Raji (cell line): ENCODE data around the gene CDYL.

Experiments
- POLR2A ChIP-seq: IDR thresholded peaks from 2 replicates; pipeline ENCODE4 v1.6.1; 2011; ENCODE audit warnings: low read depth, low read length, control low read depth; ENCODE audit not compliant: insufficient read depth

The CDYL gene, protein sequence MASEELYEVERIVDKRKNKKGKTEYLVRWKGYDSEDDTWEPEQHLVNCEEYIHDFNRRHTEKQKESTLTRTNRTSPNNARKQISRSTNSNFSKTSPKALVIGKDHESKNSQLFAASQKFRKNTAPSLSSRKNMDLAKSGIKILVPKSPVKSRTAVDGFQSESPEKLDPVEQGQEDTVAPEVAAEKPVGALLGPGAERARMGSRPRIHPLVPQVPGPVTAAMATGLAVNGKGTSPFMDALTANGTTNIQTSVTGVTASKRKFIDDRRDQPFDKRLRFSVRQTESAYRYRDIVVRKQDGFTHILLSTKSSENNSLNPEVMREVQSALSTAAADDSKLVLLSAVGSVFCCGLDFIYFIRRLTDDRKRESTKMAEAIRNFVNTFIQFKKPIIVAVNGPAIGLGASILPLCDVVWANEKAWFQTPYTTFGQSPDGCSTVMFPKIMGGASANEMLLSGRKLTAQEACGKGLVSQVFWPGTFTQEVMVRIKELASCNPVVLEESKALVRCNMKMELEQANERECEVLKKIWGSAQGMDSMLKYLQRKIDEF

DNA sequence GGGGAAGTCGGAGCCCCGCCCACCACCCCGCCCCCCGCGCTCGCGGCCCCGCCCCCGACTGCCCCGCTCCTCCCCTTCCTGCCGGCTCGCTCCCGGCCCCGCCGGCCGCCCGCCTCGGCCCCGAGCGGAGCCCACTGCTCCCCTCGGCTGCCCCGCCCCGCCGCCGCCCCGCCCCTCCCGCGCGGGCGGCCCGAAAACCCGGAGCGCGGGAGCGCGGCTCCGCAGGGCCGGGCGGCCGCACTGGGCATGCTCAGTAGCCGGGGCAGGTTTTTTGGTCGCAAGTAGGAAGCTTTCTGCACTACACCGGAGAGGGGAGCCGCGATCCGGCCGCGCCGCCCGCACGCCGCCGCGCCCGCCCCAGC is at the start of gene CDYL:
Gene CDYL (plus strand): TSS at position 274 of the 362 bp plus-strand sequence. CDS start 380 bp downstream, outside the sequence.
- peak; percentile 56 for TF ChIP-seq POLR2A

DNA sequence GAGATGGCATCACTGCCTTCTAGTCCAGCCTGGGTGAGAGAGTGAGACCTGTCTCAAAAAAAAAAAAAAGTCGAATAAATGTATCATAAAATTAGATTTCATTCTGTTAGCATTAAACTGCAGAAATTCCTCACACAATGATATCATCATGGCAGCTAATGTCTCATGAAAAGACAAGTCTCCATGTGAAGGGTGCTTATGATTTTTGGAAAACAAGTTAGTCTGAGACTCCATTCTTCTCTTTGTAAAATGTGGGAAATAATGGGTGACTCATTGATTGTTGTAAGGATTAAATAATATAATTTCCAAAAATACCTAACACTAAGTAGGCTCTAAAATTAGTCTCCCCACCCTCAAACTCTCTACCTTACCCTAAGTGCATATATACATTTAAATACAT is 49.6 kb upstream of the CDYL start:
- no peak for TF ChIP-seq POLR2A

DNA sequence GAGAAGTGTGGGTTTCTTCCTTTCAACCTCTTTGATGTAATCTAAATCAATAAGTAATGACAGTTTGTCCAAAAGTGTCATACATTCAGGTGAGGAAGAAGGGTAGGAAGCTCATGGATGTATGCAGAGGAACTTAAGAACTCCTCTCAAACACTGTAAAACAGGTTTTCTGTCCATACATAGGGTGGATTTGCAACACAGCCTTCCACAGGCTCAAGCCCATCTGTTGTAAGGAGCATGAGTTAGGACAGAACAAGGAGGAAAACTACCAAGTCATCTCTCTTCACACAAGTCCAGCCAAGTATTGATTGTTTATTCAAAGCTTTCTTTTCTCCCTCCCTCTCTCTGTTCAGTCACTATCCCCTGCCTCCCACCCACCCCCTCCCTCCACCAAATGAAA is 49.0 kb upstream of the CDYL start:
- no peak for TF ChIP-seq POLR2A

DNA sequence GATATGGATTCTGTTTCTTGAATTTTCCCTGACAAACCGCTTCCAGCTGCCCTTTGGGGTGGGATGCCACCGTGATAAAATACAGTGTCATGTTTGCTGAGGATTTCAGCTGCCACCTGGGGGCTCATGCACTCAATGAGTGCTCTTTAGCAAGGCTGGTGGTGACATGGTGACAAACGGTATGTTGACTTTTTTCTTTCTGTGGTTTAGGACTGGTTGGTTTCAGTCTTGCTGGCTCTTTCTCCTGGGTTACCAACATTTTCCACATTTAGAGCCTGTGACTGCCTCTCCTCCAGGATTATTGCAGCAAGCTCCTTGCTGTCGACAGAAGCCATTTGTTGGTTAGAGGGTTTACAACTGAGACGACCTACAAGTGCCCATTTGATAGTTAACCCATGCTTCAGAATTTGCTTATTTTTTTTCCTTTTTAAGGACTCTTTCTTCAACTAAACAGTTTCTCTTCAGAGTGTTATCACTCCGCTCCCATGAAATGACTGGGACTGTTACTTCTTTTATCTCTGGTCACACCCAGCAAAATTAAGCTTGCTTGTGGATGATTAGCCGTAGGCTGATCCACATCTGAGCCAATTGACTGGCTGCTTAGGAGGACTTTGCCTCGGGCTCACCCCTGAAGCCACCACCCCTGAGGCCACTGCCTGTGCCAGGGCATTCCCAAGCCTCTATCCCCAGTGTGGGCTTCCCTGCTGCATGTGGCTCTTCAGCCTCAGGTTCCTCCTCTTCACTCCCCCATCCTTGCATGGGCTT is 48.4 kb upstream of the CDYL start:
- no peak for TF ChIP-seq POLR2A

DNA sequence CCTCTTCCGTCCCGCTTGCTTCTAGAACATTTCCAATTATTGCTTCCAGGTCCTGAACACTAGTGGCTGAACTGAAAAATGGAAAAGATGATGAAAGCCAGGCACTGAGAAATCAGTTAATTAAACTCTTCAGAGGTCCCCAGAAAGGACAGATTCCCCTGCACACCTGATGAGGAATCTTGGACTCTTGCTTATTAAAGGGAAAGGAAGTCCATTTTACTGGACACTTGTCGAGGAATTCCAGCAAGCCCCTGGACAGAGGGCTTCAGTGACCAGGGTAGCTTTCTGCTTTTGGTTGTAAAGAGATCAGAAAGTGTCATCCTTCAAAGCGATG is 47.8 kb upstream of the CDYL start:
- no peak for TF ChIP-seq POLR2A

DNA sequence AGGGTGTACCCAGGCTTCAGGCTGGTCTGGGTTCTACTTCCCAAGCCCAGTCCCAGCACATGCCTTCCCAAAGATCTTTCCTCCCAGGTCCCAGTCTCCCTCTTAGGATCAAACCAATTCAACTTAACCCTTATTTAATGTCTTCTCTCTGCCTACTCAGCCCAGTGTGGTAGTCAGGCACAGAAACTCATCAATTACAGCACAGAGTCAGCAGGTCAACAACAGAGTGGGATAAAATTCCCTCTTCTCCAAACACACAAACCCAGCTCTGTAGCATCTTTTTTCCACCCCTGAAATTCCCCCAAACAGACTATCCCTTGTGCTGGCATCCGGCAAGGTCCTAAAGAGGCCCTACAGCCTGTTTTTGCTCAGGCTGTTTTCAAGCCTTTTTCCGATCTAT is 47.3 kb upstream of the CDYL start:
- TF ChIP-seq POLR2A: no peak

DNA sequence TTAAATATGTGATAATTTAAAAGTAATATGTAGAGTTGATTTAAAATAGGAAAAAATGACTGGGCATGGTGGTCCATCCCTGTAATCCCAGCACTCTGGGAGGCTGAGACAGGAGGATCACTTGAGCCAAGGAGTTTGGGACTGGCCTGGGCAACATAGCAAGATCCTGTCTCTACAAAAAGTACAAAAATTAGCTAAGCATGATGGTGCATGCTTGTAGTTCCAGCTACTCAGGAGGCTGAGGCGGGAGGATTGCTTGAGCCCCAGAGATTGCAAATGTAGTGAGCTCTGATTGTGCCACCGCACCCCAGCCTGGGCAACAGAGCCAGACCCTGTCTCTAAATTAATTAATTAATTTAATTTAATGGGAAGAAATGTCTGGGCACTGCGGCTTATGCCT is 44.2 kb upstream of the CDYL start:
- TF ChIP-seq POLR2A: no peak

DNA sequence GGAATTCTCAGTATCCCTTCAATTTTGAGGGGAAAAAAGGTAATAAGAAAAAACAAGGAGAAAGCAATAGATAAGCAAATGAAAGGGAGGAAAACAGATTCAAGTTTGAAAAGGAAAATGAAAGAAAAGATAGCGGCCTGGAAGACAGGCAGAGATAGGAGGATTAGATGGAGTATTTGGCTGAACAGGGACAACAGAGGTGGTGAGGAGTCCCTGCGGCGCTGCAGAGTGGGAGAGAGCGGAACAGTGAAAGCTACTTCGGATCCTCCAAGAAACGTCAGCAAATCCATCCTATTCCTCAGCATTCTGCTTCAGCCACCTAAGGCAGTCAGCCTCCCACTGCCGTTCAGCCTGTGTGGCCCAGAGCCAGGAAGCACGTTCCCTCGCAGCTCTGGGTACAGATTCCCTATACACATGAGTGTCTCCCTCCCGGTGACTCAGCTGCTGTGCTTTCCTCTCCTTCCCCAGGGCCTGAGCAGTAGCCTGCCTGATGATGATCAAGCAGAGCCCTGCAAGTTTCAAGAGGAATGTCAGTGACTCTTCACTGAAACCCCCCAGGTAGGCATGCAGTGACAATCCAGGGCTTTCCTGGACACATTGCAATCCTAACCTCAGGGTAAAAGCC is 43.4 kb upstream of the CDYL start:
- TF ChIP-seq POLR2A: no peak

DNA sequence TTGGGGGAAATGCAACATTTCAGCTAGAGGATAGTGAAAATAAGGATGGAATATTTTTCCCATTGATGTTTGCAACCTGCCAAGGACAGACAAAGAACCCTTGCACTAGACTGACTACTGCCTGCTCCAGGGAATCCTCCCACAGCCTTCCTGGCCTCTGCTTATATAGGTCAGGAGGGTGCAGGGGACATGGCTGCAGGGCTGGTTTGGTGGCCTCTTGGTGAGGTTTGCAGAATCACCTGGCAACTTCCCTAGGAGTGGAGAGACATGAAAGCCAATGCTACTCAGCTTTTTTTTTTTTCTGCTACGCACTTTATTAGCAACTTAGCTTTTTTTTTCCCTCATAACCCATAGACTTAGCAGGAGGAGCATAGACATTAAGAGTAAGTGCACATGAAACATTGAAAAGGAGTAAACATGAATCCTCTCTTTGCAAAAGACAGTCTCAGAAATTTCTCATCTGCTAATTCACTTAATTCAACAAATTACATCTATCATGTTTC is 39.8 kb upstream of the CDYL start:
- TF ChIP-seq POLR2A: no peak

DNA sequence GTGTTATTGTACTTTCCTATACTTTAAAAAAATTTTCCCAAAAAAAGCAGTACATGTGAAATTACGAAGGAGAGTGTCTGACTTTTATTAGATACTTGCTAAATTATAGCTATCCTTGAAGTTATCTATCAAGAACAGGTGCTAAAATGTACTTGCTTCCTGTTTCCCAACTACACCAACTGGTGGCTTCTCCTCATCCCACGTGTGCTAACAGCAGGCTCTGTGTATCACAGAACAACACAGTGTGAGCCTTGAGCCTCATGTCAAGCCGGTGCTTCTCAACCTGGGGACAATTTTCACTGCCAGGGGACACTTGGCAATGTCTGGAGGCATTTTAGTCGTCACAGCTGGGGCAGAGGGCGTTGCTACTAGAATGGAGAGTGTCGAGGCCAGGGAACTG is 36.2 kb upstream of the CDYL start:
- TF ChIP-seq POLR2A: no peak

DNA sequence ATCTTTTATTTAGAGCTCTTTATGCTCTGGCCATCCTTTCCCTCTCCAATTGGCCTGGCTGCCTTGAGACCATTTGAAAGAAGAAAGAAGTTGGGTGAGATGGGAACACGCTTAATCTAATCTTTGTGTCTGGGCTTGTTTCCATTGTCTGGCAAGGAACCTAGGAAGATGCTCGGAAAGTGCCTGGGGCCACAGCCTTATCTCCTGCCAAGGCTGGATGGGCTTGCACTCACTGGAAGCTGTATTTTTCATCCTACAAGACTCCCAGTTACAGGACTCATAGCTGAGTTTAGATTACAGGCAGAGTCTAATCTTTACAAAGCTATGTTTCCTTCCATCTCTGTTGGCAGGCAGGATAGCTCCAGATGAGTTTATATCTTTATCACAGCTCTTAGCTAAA is 33.1 kb upstream of the CDYL start:
- no peak for TF ChIP-seq POLR2A

DNA sequence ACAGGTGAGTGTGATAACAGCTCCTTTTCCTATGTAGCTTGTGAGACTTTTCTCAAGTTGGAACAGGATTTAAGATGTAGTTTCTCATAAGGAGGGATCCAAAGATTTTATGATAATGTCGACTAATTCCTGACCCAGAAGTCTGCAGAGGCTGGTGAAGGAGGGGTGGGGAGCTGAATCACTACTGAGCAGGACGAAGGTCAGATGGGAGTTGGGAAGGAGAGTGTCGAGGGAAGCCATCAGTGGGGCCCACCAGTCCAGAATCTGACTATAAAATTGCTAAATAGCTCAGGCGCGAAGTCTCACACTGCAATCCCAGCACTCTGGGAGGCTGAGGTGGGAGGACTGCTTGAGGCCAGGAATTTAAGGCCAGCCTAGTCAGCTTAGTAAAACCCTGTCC is 32.3 kb upstream of the CDYL start:
- no peak for TF ChIP-seq POLR2A

DNA sequence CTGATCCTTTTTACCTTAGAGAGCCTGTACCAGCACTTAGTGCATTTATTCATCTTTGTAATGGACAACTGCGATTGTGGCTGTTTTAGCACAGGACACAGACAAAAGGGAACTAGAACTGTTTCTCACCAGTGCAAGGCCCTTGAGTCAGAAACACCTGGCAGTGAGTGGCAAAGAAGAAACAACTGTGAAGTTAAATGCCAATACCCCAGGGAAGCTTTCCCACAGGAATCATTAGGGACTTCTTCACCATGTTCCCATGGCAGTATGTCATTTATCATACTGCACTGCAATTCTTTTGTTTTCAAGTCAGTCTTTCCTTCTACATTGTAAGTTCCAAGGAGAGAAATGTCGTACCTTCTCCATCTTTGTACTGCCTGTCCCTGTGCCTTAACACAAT is 28.6 kb upstream of the CDYL start:
- no peak for TF ChIP-seq POLR2A

DNA sequence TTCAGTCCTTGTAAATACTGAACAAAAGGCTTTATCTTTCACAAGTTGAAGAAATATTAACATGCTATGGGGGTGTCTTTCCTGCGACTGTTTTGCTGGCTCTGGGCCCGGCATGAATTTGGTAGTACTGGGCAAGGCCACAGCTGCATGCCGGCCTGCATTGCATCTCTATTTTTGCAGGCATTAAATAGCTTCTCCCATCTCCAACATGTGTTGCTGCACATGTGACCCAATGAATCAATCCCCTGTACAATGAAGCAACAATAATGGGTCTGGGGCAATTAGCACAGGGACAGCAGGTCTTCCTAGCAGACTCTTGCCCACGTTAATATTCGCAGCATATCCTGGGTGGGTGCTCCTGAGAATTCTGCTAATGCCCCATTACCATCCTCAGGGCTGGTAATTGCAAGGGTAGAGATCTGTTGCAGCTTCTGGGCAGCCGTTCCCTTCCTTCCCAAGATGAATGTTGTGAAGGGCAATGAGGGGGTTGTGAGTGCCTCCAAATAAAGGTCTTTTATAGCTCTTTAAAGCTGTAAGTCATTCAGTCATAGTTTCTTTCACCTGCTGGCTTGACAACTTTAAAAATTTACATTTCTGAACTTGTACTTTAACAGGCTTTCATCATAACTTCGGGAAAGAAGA is 24.3 kb upstream of the CDYL start:
- TF ChIP-seq POLR2A: no peak

DNA sequence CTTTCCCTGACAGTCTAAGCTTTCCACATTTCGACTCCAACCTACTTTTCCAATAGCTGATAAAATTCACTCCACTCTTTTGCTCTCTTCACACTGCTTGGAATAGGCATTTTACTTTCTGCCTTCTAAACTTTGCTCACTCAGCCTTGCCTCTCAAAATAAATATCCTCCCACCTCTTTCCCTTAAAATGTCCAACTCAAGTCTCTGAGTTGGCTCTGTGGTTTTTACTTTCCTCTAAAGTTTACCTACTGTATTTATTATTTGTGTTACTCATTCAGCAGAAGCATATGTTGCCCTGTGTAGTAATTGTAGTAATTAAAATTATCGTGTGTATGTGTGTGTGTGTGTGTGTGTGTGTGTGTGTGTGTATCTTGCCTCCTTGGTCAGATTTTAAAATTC is 20.0 kb upstream of the CDYL start:
- no peak for TF ChIP-seq POLR2A
